Fibroblast of lung (primary cell): ENCODE results near the gene CSNK2B. TPM values are rescaled to one million over a fixed set of nuclear protein-coding genes. Genes with fewer than 3 reads are reported as not detected.

Source experiments
- DNase-seq, 2 donors: peaks; one replicate each; pipeline versions ENCODE4 v3.0.0 to v3.0.0-alpha.2; 2010; ENCODE audit warnings: low read depth in 2 of 2
- H2AFZ ChIP-seq: 2 replicates; pipeline ENCODE4 v1.5.1; 2012; ENCODE audit warnings: low read length, control low read depth, inconsistent platforms
- H3K27ac ChIP-seq: 2 replicates; pipeline ENCODE4 v1.5.1; 2011; ENCODE audit warnings: low read length, control low read depth; ENCODE audit not compliant: insufficient read depth
- H3K27me3 ChIP-seq: 2 replicates; pipeline ENCODE4 v1.5.1; 2011; ENCODE audit warnings: mild to moderate bottlenecking, low read length; ENCODE audit not compliant: control insufficient read depth, insufficient read depth
- H3K36me3 ChIP-seq: 2 replicates; pipeline ENCODE4 v1.5.1; 2011; ENCODE audit warnings: low read length; ENCODE audit not compliant: control insufficient read depth, insufficient read depth
- H3K4me1 ChIP-seq: 2 replicates; pipeline ENCODE4 v1.5.1; 2011; ENCODE audit warnings: low read length; ENCODE audit not compliant: control insufficient read depth, insufficient read depth; ENCODE audit errors: extremely low read depth
- H3K4me2 ChIP-seq: 2 replicates; pipeline ENCODE4 v1.5.1; 2011; ENCODE audit warnings: low read length, control low read depth; ENCODE audit not compliant: insufficient read depth; ENCODE audit errors: extremely low read depth
- H3K4me3 ChIP-seq, 4 experiments: fragments of 200-600 bp in 1 of 4; sonication (generic) in 1 of 4; replicated peaks in 1 of 4; 2 replicates each; pipeline ENCODE4 v1.5.1; 2011 to 2016; ENCODE audit warnings: low read length in 4 of 4, low read depth in 3 of 4, mild to moderate bottlenecking in 3 of 4, control low read depth in 2 of 4, inconsistent platforms in 1 of 4, mixed read lengths in 1 of 4; ENCODE audit not compliant: insufficient read depth in 1 of 4; ENCODE audit errors: control extremely low read depth in 1 of 4
- H3K79me2 ChIP-seq: 2 replicates; pipeline ENCODE4 v1.5.1; 2012; ENCODE audit warnings: mild to moderate bottlenecking, low read length, inconsistent platforms; ENCODE audit not compliant: control insufficient read depth, insufficient read depth
- H3K9ac ChIP-seq: 2 replicates; pipeline ENCODE4 v1.5.1; 2011; ENCODE audit warnings: mild to moderate bottlenecking, low read length, control low read depth; ENCODE audit not compliant: insufficient read depth
- H3K9me3 ChIP-seq: 2 replicates; pipeline ENCODE4 v1.5.1; 2012; ENCODE audit warnings: low read depth, low read length; ENCODE audit not compliant: control insufficient read depth, insufficient read depth
- H4K20me1 ChIP-seq: 2 replicates; pipeline ENCODE4 v1.5.1; 2011; ENCODE audit warnings: low read length; ENCODE audit not compliant: control insufficient read depth, insufficient read depth; ENCODE audit errors: extremely low read depth
- CTCF ChIP-seq, 2 donors: IDR thresholded peaks in 1 of 2; conservative IDR thresholded peaks in 1 of 2; 1 replicate in 1 of 2; 2 replicates in 1 of 2; pipeline ENCODE4 v1.5.1; 2011 to 2012; ENCODE audit warnings: low read length in 2 of 2, control low read depth in 1 of 2, inconsistent platforms in 1 of 2, low read depth in 1 of 2, mild to moderate bottlenecking in 1 of 2
- EZH2 ChIP-seq: IDR thresholded peaks from 2 replicates; pipeline ENCODE4 v1.5.1; 2012; ENCODE audit warnings: low read length, control low read depth, mild to moderate bottlenecking; ENCODE audit errors: missing control alignments
- polyA plus RNA-seq, 2 donors: library from polyadenylated mRNA; depleted of rRNA in 1 of 2; stranded (reverse) in 1 of 2; unstranded in 1 of 2; fragments of >200 nt; gene quantifications; 2 replicates each; pipeline ENCODE4 v1.2.1, GENCODE V29; 2011 to 2012; ENCODE audit warnings: missing spikeins in 1 of 2
- total RNA-seq: library from RNA; depleted of rRNA; stranded (reverse); fragments of >200 nt; gene quantifications from 2 replicates; pipeline ENCODE4 v1.2.1, GENCODE V29; 2014

The CSNK2B gene
- total and polyA plus RNA-seq, 2 donors (not counting 1 experiment from before 2014, with no cell fraction given): 67.2 to 84.9 TPM

- Histone ChIP-seq H3K4me2 (no peak overlapping the region), H2AFZ (no peak overlapping the region), H4K20me1 (no peaks in the 10 kb centered on the region), H3K9ac (no peak overlapping the region), H3K36me3 (peaks cover 45% of the 10 kb centered on the region), H3K4me1 (peaks cover 2% of the 10 kb centered on the region), H3K9me3 (no peaks in the 10 kb centered on the region), H3K27ac (no peak overlapping the region), H3K27me3 (no peaks in the 10 kb centered on the region), H3K4me3 (no peak overlapping the region), H3K79me2 (peaks cover 6% of the 10 kb centered on the region)
- DNase-seq: no peak
- TF ChIP-seq EZH2 (no peak), CTCF (conservative IDR thresholded peaks at IDR 0.05 in 1 of 2, IDR thresholded peaks at IDR 0.05 in 1 of 2; ENCODE audit: low read depth in 1 of 2, low read length in 2 of 2) (no peak)
Measured at GRCh38 chr6:31636698-31637596, 28.9 kb upstream of the CSNK2B start.

DNA sequence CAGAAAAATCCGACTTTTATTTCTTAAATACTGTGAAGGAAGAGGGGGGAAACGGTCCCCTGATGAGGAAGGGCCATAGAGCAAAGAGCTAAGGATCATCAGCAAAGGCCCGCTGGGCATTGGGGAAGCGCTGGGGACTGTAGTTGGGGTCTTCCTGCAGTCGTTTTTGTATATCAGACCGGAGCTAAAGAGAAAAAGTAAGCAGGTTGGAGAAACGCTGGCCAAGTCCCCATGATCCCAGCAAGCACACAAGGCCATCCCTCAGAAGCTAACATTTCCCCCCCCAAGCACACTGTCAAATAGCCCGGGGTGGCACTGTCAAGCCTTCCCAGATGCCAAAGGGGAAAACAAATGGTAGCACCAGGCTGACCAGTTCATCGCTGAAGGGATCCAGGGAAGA is 26.8 kb upstream of the CSNK2B start:
- peaks cover 44% of the 10 kb centered on the region for H3K36me3 ChIP-seq
- TF ChIP-seq EZH2: no peak
- no peak for TF ChIP-seq CTCF (conservative IDR thresholded peaks at IDR 0.05 in 1 of 2, IDR thresholded peaks at IDR 0.05 in 1 of 2; ENCODE audit: low read depth in 1 of 2, low read length in 2 of 2)
- no peaks in the 10 kb centered on the region for H3K4me1 ChIP-seq
- no peak overlapping the region for H2AFZ ChIP-seq
- no peak overlapping the region for H3K27ac ChIP-seq
- no peak for DNase-seq
- no peaks in the 10 kb centered on the region for H4K20me1 ChIP-seq
- no peak overlapping the region for H3K4me2 ChIP-seq
- H3K79me2 ChIP-seq: no peaks in the 10 kb centered on the region
- H3K4me3 ChIP-seq: no peak overlapping the region
- H3K9me3 ChIP-seq: no peaks in the 10 kb centered on the region
- H3K9ac ChIP-seq: no peak overlapping the region
- H3K27me3 ChIP-seq: no peaks in the 10 kb centered on the region

DNA sequence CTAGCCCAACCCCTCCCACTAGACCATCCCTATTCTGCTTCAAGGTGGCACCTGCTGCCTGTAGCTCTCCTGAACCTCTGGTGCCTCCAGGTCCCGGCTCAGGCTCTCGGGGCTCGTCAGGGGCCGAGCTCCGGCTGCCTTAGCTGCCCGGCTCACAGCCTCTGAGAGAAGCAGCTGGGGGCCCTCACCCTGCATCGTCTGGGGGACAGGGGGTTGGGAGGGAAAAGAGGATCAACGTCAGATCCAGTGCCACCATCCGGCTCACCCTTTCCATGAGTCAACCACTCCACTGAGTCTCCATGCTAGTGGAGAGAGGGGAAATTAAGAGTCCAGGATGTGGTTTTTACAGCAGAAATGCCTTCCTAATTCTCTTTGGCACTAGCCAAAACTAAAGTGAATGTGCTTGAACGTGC is 26.4 kb upstream of the CSNK2B start:
- H3K27me3 ChIP-seq: no peaks in the 10 kb centered on the region
- no peak overlapping the region for H3K9ac ChIP-seq
- H3K27ac ChIP-seq: peak overlapping the region; percentile 31
- TF ChIP-seq EZH2: no peak
- no peak for TF ChIP-seq CTCF (conservative IDR thresholded peaks at IDR 0.05 in 1 of 2, IDR thresholded peaks at IDR 0.05 in 1 of 2; ENCODE audit: low read depth in 1 of 2, low read length in 2 of 2)
- H3K36me3 ChIP-seq: peaks cover 46% of the 10 kb centered on the region
- no peaks in the 10 kb centered on the region for H3K79me2 ChIP-seq
- no peak overlapping the region for H2AFZ ChIP-seq
- no peak overlapping the region for H3K4me2 ChIP-seq
- H3K4me1 ChIP-seq: no peaks in the 10 kb centered on the region
- peak in 1 of 2 donors; percentile 80 for DNase-seq
- H3K4me3 ChIP-seq: no peak overlapping the region
- no peaks in the 10 kb centered on the region for H3K9me3 ChIP-seq
- no peaks in the 10 kb centered on the region for H4K20me1 ChIP-seq
